Lung (tissue), 12 donors: ENCODE results near the gene FNIP2. TPM values are rescaled to one million over a fixed set of nuclear protein-coding genes. Genes with fewer than 3 reads are reported as not detected.
A peak's percentile ranks its signal among the peaks of the same experiment; 100 is the strongest.

ENCODE experiments used
- ATAC-seq: fragments of 200-7000 bp; cut with Tn5 transposase; one replicate; pipeline ENCODE4 v1.9.1; 2020; ENCODE audit warnings: moderate number of reproducible peaks; ENCODE audit not compliant: insufficient read depth, low FRiP score
- DNase-seq, 3 donors: peaks; one replicate each; pipeline ENCODE4 v3.0.0-alpha.2; 2013 to 2017
- H3K27ac ChIP-seq, 2 donors: one replicate each; pipeline ENCODE4 v1.5.1; 2013; ENCODE audit warnings: mild to moderate bottlenecking in 2 of 2, moderate library complexity in 2 of 2, control low read depth in 1 of 2, inconsistent platforms in 1 of 2, low read depth in 1 of 2, low read length in 1 of 2
- H3K27me3 ChIP-seq, 3 donors: one replicate each; pipeline ENCODE4 v1.5.1; 2013; ENCODE audit warnings: low read length in 2 of 3; ENCODE audit not compliant: control insufficient read depth in 3 of 3, insufficient read depth in 3 of 3
- H3K36me3 ChIP-seq, 4 donors: one replicate each; pipeline ENCODE4 v1.5.1; 2013; ENCODE audit warnings: low read length in 4 of 4, mild to moderate bottlenecking in 1 of 4, moderate library complexity in 1 of 4; ENCODE audit not compliant: control insufficient read depth in 4 of 4, insufficient read depth in 4 of 4
- H3K4me1 ChIP-seq, 5 donors: one replicate each; pipeline ENCODE4 v1.5.1; 2013; ENCODE audit warnings: low read length in 5 of 5, mild to moderate bottlenecking in 2 of 5, moderate library complexity in 1 of 5; ENCODE audit not compliant: control insufficient read depth in 5 of 5, insufficient read depth in 5 of 5
- H3K4me3 ChIP-seq: one replicate; pipeline ENCODE4 v1.5.1; 2013; ENCODE audit warnings: mild to moderate bottlenecking, control low read depth, moderate library complexity
- H3K9ac ChIP-seq, 2 donors: one replicate each; pipeline ENCODE4 v1.5.1; 2013; ENCODE audit warnings: low read length in 2 of 2, control low read depth in 1 of 2; ENCODE audit not compliant: insufficient read depth in 1 of 2
- H3K9me3 ChIP-seq, 4 donors: one replicate each; pipeline ENCODE4 v1.5.1; 2013; ENCODE audit warnings: low read length in 3 of 4, mild to moderate bottlenecking in 1 of 4, moderate library complexity in 1 of 4; ENCODE audit not compliant: control insufficient read depth in 4 of 4, insufficient read depth in 3 of 4
- CTCF ChIP-seq: IDR thresholded peaks from 2 replicates; pipeline ENCODE4 v1.5.1; 2012; ENCODE audit warnings: mild to moderate bottlenecking; ENCODE audit errors: control extremely low read depth, extremely low read depth
- WGBS, 2 donors: extraction: QIAGEN DNeasy Blood & Tissue Kit; methylation state at CpG; one replicate each; pipeline ENCODE4 v1.1.7; 2013; 5-methylcytosine and 5-hydroxymethylcytosine counted together
- polyA plus RNA-seq, 2 donors: library from polyadenylated mRNA; stranded (reverse); fragments of 200-250 nt; gene quantifications; one replicate each; pipeline ENCODE4 v1.2.1, GENCODE V29; 2013
- total RNA-seq, 2 donors: library from RNA; depleted of rRNA in 1 of 2; stranded (reverse); fragments of >200 nt in 1 of 2; gene quantifications; one replicate each; pipeline ENCODE4 v1.2.1, GENCODE V29; 2014 to 2021
- donor health status: control.
- donor health status: control.
- donor health status: Bipolar disorder and iron deficiency.
- donor health status: healthy.
- donor health status: DM: yes; HTN: yes; CAD: no.

FNIP2 gene
- total and polyA plus RNA-seq, 4 donors, result 12.1 to 150 (median 44.6) TPM

DNA sequence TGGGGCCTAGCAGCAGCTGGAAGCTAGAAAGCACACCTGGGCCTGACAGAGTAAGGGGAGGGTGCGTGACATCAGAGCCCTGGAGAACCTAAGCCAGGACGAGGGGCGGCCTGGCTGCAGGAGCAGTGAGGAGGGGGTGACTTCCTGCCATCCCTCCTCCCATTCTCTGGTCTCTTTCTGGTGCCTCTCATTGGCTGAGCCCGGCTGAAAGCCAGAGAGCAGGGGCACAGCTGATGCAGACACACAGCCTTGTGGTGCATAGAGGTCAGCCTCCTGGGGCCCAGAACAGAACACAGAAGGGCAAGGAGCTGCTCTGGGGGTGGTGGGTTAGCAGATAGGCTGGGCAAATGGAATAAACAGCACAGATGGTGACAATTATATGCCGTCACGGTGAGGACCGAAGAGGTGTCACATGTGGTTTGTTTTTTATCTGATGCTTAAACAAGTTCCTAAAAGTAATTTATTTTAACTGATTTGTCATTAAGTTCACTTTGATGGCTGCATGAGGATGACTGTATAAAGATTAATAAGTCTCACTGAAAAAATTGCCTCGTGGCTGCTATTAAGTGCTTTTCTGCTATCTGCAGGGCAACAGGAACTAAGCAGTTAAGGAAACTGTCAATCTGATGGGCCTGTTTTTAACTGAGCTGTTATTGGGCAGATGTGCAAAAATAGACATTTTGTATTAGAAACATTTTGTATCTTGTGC lies 102.0 kb downstream of the FNIP2 start:
- no peak for DNase-seq
- WGBS, 2 donors, result 62 to 64% methylated on average over 7 to 8 of the region's 8 CpGs
- peaks cover 0 to 6% (median 0%) of the 10 kb centered on the region in 5 donors for H3K4me1 ChIP-seq
- TF ChIP-seq CTCF, result no peak
- no peak for ATAC-seq
- no peaks in the 10 kb centered on the region for H3K27me3 ChIP-seq
- H3K9me3 ChIP-seq, result no peaks in the 10 kb centered on the region
- H3K9ac ChIP-seq, result no peak overlapping the region
- H3K4me3 ChIP-seq, result no peak overlapping the region
- H3K27ac ChIP-seq, result peak overlapping the region in 1 of 2 donors; percentile 2
- H3K36me3 ChIP-seq, result peaks cover 23 to 32% (median 25%) of the 10 kb centered on the region in 4 donors

DNA sequence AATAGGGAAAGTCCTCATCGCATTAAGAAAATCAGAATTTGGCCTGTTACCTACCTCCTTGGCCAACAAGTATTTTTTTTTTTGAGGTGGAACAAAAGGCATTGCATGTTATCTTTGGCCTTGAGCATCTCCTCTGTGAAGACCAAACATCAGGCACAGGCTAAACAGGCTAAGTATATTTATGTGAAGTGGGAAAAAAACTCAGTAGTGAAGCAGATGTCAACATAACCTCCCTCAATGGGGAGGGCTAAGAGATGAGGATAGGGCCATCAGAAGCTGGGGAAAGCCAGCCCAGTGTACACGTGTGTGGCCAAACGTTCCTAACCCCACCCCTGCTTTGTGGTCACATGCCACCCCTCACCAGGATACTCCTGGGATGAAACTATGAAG lies 102.5 kb downstream of the FNIP2 start:
- DNase-seq (no peak), ATAC-seq (no peak)
- peaks cover 0 to 6% (median 0%) of the 10 kb centered on the region in 5 donors for H3K4me1 ChIP-seq
- no peaks in the 10 kb centered on the region for H3K9me3 ChIP-seq
- no peak for TF ChIP-seq CTCF
- H3K27me3 ChIP-seq, result no peaks in the 10 kb centered on the region
- H3K9ac ChIP-seq, result no peak overlapping the region
- H3K27ac ChIP-seq, result no peak overlapping the region
- peaks cover 21 to 32% (median 25%) of the 10 kb centered on the region in 4 donors for H3K36me3 ChIP-seq
- WGBS, 2 donors, result 42 to 46% methylated on average over 3 of the region's 3 CpGs
- no peak overlapping the region for H3K4me3 ChIP-seq

DNA sequence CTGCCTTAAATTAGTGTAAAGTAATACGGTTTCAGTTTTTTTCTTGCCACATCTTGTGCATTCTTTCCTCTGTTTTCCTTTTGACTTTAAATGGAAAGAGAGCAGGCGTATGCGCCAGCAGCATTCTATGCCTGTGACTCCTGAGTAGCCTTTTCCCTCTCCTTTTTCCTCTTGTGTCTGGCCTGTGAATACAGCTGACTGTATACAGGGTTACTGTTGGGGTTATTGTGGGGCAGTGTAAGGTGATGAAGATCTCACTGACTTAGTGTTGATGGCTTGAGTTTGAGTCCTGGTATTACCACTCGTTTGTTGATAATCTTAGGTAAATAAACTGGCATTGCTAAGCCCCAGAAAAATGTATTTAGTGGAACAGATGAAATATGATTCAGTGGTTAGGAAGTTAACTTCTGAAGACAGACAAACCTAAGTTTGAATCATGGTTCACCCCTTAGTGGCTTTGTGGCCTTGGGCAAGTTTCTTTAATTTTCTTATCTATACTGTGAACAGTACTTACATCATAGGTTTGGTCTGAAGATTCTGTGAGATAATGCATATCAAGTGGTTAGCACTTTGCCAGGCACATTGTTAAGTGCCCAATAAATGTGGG lies 105.1 kb downstream of the FNIP2 start:
- Histone ChIP-seq H3K4me3 (no peak overlapping the region), H3K27ac (peak overlapping the region in 1 of 2 donors; percentile 35), H3K9ac (no peak overlapping the region), H3K36me3 (peaks cover 8 to 22% (median 18%) of the 10 kb centered on the region in 4 donors), H3K4me1 (peaks cover 0 to 6% (median 0%) of the 10 kb centered on the region in 5 donors), H3K27me3 (no peaks in the 10 kb centered on the region), H3K9me3 (no peaks in the 10 kb centered on the region)
- ATAC-seq, result peak; percentile 53
- no peak for TF ChIP-seq CTCF
- 83 to 92% methylated on average over 4 of the region's 4 CpGs for WGBS, 2 donors
- no peak for DNase-seq
